Putamen (tissue), 1 donor: Measurements from ENCODE around the gene RNF220.
"Not testable (repeated sequence)": the region's sequence is repeated elsewhere in the genome, so short reads cannot be mapped to it uniquely, and the experiment has no call there.

Source experiments
- DNase-seq: peaks from one replicate; pipeline ENCODE4 v3.0.0-alpha.2; 2016; ENCODE audit warnings: low spot score

RNF220 gene

DNA sequence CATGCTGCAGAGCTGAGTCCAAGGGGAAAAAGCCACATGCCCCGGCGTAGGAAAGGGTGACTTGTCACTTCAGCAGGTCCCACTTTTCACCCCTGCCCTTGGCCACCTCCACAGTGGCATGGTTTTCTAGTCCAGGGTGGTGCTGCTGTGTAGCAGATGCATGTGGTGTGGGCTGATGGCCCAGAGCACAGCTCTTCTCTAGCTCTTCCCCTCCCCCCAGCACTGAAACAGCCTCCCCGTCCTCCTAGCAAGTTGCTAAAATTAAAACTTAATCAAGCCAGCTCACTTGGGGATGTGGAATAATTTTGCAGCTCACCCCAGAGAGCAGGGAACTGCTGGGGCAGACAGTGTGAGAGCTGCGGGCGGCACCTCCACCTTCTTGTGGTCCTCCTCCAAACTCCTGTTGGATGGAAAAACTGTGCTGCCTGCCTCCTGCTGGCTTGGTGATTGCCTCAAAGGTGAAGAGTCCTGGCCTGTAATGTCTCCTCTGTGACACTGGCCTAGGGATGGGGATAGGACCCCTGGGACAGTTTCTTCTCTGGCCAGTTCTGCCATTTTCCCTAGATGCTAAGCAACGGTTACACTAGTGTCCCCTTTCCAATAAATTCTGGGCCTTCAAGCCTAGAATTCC, 91.6 kb downstream of the RNF220 start:
- DNase-seq, result no peak

DNA sequence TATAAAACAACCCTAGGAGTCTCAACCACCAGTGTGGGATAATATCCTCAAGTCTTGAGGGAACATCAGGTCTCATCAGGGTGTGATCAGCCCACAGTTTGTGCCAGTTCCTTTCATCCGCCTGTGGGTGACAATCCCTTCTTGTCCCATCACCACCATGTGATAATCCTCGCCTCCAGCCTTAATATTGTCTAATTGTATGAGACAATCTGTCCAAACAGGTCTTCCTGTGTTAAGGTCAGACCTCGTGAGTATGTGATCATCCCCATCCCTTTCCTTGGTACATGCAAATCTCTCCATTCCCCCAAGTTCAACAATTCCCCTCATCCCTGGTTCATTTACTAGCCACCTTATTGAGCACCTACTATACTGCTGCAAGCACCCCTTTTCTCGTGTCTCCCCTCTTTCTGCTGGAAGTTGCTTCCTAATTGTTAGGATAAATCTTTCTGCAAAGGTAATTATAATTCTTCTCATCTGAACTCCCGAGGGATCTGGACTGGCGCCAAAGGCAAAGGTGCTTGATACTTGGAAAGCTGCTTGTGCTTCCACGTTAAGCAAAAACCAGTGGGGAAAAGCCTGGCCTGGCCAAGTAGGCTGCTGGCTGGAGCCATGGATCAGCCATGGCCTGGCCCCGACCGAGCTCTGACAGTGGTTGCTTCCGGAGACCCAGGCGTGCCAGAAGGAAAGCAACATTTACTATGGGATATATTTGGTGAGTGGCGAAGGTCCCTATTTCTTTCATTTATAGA, 92.5 kb downstream of the RNF220 start:
- no peak for DNase-seq

DNA sequence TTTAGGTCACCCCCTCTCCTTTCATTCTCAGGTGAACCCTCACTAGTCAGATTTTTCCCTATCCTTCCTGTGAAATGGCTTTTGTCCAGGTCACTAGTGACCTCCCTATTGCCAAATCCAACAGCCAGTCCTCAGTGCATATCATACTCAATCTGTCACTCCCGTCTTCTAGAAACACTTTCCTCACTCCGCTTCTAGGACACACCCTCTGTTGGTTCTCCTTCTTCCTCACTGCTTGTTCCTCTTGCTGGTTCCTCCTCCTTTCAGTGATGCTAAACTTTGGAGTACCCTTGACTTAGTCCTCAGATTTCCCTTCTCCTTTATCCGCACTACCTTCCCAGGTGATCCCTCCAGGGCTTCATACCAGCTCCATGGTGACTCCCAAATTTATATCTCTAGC, 94.3 kb downstream of the RNF220 start:
- DNase-seq, result no peak

DNA sequence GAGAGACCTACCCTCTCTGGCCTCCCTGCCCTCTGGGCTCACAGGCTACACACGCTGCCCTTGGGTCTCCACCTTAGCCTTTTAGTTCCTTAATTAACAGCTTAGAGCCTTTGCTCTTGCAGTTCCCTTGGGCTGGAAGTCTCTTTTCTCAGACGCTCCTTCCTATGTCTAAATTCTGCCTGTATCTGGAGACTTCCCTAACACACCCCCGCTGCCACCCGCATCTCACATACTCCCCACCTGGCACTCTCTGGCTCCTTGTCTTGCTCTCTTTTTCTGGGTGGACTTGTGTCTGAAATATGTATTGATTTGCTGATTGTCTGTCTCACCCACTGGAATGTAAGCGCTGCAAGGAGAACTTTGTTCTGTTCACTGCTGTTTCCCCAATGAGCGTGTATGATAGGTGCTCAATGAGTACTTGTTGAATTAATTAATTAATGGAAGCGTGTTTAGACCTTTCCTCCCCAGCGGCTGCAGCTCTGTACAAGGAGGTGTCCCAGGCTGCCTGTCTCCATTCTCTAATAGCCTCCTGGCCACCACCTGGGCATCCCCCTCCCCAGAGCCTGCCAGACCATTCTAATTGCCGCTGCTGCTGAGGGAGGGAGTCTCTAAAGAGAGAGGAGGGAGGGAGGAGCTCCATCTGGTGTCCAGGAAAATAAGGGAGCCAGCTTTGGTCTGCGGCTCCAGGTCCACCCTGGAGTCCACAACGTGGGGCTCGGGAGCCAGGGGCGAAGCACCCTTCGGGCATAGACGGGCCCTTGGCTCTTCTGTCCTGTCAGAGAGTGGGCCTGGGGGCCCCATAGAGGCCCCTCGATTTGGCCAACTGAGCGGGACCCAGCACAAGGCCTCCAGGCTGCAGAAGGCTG, 95.4 kb downstream of the RNF220 start:
- DNase-seq, result peak; percentile 86

DNA sequence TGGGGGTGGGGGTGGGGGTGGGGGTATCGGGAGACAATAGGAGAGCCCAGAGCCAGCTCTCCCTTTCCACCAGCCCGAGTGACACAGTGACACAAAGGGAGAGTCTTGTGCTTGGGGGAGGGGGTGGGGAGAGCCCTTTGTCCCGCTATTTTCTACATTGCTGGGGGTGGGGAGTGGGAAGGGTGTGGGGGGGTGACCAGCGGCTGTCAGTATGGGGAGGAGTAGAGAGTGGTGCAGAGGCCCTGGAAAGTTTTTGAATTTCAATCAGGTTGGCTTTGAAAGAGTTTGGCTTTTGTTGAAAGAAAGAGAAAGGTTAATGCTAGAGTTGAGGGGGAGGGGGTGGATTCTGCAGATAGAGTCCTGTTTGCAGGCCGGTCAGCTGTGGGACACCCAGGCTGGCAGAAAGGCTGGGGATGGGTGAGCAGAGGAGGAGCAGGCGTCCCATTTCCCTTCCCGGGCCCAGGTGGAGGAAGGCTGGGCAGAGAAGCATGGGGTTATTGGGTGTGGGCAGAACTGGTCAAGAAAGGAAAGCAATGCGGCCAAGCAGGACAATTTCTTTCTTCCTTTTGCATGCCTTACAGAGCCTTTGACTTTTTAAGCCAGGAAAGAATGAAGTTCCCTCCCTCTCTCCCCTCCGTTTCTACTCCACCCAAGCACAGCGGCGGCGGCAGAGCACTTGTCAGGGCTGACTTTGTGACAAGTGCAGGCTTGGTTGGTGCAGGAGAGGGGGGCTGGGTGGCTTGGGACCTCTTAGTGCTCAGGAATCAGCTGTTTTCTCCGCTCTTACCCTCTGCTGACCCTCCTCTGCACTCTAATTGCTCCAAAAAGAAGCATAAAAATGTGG, 96.2 kb downstream of the RNF220 start:
- peak; percentile 92 for DNase-seq

DNA sequence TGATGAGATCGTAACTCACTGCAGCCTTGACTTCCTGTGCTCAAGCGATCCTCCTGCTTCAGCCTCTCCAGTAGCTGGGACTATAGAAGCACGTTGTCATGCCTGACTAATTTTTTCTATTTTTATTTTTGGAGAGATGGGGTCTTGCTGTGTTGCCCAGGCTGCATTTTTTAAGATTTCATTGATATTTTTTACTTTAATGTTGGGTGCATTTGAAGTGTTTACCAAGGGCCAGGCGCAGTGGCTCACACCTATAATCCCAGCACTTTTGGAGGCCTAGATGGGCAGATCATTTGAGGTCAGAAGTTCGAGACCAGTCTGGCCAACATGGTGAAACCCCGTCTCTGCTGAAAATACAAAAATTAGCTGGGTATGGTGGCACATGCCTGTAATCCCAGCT, 97.8 kb downstream of the RNF220 start:
- DNase-seq, result not testable (repeated sequence)

DNA sequence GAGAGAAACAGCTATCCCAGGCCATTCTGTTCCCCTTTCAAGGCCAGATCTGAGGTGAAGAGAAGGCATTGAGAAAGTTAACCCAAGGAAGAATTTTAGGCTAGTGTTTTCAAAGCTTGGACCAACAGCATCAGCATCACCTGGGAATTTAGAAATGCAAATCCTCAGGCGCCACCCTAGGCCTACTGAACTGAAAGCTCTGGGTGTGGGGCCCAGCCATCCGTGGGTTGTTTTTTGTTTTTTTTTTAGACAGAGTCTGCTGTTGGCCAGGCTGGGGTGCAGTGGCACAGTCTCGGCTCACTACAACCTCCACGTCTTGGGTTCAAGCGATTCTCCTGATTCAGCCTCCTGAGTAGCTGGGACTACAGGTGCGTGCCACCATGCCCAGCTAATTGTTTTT, 98.6 kb downstream of the RNF220 start:
- DNase-seq, result no peak

DNA sequence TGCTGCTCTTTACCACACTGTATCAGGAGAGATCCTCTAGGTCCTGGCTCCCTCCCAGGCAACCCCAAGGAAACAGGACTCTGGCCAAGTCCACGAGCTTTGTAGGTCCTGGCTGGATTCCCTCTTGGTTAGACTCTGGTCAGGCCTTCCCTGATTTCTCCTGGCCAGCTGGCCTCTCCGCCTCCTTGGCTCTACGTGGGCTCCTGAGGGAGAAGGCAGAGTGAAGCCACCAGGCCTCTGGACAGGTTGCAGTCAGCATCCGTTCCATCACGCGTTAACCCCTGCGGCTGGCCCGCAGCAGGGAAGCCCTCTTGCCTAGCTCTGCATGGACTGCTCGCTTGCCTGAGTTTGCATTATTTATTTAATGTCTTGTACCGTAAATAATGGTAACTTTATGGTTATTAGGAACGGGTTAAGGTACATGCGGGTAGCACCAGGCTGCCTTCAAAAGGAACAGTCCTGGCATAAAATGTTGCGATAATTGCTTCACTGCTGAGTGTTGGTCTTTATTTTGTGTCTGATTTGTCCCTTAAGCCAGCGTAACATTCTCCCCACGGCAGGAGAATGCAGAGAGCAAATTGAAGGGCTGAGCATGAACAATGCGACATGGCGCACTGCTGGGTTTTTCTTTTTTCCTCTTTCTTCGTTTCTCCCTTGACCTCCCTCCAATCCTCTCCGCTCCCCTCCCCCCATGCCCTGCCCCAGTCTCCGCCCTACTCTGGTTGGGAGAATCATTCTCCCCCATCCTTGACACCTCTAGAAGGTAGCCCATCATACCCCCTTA, 100.3 kb downstream of the RNF220 start:
- no peak for DNase-seq

DNA sequence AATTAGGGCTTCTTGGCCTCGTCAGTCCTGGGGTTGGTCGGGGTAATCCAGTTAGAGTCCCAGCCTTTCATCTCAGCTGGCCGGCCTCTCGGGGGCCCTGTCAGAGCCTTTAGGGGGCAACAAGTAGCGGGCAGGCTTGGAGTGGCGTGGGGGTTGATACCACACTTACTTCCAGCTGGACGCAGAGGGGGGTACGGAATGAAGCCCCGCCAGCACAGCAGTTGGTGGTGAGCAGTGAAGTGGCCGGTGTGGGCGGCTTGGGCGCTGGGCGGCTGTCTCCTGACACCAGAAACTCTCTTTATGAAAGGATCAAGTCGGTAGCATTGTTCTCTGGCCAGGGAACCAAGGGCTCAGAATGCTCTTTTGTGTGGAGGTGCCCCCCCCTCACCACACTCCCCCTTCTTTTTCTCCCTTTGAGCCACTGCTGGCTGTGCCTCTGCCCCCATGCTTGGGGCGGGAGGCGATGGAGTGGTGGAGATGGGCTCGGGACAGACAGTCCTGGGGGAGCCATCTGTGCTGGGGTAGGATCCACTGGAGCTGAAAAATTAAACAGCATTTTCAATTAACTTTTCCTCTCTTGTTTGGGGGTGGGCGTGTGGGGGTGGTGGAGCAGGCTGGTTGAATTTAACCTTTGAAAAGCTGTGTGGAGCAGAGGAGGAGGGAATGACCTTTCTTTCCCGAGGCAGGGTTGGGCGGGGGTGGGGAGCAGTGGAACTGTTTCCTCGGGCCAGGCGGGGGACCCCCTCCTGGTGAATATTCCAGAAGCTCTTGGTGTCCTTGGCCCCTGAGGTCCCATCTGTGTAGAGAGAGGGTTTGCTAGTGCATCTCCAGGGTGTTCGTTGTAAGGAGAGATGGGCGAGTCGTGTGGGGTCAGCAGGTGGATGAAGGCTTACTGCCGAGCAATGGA, 102.7 kb downstream of the RNF220 start:
- DNase-seq, result peak; percentile 97

DNA sequence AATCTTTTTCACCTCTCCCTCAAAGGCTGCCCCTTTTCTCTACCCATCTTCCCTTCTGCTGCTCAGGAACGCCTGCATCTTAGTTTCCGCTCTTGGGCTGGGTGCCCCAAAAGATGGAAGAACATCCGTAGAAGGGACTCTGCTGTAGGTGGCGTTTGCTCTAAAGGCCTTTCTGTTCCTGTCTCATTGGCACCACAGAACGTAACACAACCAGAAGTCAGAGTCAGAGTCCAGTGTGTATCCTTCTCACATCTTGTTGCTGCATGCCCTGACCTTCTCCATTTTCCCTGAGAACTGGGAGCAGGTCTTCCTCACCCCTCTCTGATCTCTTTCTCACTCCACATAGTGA, 103.3 kb downstream of the RNF220 start:
- no peak for DNase-seq

DNA sequence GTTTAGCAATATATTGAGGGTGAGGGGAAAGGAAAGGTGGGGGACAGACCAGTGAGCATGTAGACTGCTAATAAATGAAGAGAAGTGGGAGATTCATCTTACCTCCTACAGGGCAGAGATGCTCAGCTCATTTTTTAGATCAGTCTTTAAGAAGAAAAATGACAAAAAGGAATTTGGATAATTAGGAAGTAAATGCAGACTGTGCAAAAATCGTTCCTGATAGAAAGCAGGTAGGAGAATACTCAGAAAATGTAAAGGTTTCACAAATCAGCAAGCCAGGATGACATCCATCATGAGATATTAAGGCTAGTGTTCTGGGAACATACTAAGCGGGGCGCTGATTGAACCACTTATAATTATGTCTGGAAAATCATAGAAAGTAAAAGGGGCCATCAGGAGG, 106.3 kb downstream of the RNF220 start:
- DNase-seq, result no peak

DNA sequence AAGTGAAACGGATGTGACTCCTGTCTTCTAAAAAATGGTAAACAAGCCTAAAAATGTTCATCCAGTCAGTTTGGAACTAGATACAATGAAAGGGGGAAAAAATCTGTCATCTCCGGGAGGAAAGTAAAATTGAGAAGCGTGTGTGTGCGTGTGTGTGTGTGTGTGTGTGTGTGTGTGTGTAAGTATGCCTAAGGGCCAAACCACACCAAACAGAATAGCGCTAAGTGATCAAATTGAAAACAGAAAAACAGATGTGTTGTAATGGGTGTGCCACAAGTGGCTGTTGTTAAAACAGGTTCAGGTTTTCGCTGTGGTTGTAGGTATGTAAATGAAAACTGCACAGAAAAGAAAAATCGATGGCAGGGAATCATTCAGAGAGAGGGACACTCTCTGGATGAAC, 106.7 kb downstream of the RNF220 start:
- DNase-seq, result no peak

DNA sequence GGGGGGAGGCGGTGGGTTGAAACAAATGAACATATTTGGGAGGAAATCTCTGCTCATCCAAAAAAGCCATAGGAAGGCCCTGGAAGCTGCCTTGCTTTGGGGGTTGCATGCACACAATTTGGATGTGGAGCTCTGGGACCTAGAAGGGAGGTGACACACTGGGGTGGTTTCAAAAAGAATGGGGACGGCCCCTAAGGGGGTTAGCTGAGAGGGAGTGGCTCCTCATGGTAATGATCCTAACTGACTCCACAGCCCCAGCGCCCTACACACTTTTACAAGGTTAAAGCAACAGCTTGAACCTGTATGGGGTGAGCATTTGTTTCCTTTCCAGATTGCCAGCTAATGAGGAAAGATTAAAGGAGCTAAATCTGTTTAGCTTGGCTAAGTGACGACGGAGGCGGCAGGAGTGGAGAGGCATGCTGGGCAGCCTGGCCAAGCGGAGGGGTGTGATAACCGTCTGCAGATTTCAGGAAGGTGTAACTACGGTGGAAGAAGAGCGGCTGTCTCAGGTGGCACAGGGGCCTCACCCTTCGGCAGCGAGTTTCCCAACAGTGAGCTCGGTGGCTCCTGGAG, 107.3 kb downstream of the RNF220 start:
- no peak for DNase-seq

DNA sequence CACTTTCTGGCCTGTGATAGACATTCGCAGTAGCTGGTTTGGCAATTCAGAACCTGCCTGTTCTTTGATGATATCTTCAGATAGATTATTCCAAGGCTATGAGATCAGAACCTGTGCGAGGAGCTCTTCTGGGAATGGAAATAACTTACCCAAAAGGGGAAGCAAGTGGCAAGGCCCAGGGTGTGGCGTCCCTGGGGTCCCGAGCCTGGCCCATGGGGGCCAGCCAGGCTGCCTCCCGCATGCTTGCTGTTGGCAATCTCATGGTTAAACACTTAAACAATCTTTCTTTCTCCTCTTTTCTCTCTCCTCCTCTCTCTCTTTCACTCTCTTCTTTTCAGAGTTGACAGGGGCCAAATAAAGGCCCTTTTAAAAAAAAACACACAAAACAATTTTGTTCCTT, 108.1 kb downstream of the RNF220 start:
- no peak for DNase-seq

DNA sequence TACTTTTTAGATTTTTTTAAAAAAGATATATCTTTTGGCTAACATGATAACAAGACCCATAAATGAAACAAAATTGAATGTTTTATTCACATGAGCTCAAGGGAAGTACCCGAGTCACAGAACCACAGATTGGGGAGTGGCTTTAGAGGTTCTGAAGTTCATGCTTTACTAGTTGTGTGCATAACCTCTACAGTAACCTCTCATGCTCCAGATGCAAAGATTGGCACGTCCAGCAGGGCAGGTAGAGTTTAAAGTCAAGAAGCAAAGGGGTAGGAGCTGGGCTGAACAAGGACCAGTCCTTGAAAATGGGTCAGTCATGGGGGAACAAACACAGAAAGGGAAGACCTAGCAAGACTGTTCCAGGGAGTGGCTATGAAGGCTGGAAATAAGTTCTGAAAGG, 109.6 kb downstream of the RNF220 start:
- no peak for DNase-seq

DNA sequence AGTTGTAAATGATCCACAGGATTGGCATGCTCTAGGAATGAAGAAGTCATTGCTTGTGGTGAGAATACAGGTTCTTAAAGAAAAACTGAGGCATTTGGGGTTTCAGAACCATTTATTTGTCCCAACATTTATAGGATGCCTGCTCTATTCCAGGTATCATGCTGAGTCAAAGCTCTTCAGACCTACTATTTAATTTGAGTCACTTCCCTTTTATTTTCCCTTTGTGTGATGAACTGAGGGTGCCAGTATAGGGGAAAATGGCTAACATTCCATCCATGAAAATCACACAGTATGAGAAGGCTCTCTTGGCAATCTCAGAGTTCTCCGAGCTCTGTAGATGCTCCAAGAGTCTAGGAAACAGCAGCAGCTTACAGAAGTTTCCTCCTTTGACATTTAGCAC, 110.4 kb downstream of the RNF220 start:
- DNase-seq, result no peak

DNA sequence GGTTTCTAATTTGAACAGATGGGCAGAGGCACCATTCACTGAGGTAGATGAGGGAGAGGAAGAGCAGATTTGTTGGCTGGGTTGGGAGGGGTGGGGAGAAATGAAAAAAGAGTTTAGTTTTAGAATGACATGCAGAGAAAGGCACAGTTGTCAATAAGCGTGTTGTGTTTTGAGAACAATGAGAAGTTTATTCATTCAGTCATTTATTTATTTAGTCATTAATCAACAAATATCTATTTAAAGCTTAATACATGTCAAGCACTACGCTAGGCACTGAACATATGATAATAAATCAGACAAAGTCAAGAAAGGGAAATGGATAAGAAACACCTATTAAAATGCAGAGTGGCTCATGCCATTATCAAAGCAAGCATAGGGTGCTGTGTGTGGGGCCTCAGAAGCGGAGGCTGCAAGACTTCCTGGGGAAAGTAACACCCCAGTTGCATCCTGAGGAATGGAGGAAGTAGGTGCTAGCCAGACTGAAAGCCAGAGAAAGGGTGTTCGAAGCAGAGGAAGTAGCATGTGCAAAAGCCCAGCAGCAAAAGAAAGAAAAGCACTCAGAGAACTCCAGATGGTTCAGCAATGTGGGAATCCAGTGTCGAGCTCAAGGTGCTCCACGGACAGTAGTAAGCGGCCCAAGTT, 114.1 kb downstream of the RNF220 start:
- peak; percentile 69 for DNase-seq

DNA sequence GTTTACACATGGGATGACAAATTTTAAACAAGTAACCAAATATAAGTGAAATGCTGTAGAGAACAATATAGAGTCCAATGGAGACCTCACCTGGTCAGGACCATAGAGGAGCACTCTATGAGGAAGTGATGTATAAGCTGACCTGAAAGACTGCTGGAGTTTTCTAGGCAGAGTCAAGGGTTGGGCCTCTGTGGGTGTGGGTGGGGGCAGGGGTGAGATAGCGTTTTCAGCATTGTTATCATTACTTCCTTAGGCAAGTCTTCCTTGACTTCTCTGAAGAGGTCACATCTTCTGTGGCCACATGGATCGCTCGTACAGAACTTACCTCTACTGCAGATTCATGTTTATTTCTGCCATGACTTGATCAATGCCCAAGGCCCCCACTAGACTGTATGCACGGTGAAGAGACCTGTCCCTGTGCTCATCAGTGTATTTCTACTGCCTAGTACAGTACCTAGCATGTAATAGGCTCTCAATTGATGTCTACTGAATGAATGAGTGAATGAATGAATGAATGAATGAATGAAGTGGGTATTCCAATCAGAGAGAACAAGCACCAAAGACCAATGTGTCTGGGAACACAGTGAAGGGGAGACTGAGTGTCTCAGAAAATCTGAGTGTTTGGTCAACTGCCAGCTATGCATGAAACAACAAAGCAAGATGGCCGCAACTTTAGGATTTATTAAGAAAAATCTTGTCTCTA, 116.5 kb downstream of the RNF220 start:
- DNase-seq, result no peak
